NCI-H1105 (cell line): ENCODE measurements around the gene CPLX3.

Source experiments
- DNase-seq: peaks from one replicate; lab custom pipeline; 2025; lab: John Stamatoyannopoulos, UW

Gene CPLX3

GRCh38 chr15:74788042-74788682 is 38.3 kb upstream of the CPLX3 start:
- no peak for DNase-seq

DNA sequence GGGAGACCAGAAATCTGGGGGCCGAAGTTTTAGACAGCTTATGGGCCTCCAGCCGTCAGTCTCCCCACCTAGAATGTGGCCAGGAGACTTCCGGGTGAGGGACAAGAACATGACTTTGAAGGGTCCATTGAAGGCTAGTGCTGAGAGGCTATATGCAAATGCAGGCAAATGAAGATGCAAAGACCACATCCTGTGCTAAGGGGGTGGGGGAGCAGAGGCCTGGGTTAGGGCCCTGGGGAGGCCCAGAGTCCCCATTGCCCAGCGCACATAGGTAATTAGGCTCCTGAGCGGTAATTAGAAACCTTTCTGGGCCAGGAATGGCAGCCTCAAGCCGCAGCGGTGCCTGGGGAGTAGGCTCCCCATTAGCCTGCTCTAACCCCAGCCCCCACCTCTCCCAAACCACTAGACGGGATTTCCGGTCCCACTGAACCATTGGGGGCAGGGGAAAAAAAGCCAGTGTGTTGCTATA is 37.7 kb upstream of the CPLX3 start:
- no peak for DNase-seq

- no peak for DNase-seq
Measured at GRCh38 chr15:74789171-74789631, 37.2 kb upstream of the CPLX3 start.

- DNase-seq: no peak
Measured at GRCh38 chr15:74789741-74790079, 36.7 kb upstream of the CPLX3 start.

DNA sequence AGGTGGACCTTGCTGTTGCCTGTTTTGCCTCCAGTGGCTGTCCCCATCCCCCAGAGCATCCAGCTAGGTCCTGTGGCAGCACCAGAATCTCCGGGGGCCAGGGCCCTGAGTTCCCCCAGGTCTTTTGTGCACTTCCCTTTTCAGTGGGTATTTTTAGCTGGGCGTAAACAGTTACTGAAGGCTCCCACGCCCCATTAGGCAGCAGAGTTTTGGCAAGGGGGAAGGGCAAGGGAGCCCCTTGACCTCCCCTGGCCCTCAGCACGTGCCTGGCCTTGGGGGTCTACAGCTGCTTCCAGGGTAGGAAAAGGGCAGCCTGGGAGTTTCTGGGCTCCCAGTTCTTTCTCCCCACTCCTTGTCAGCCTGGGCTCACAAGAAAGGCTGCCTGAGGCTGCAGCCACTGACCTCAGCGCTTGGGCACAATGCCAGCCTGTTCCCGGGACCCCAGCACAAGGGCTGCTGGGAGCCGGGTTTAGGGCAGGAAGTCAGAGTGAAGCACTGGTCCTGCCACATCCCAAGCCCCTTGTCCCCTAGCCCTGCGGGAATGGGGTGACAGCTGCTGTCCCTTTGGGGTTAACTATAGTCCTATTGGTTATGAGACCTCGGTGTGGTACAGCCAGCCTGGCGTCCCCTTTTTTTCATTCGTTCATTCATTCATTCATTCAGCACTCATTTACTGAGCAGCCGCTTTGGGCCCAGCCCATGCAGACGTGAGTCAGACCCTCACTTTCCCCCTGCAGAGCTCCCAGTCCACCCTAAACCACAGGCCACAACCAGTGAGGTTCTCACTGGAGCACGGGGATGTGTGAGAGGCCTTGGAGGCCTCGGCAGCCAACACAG is 36.1 kb upstream of the CPLX3 start:
- DNase-seq: no peak

DNA sequence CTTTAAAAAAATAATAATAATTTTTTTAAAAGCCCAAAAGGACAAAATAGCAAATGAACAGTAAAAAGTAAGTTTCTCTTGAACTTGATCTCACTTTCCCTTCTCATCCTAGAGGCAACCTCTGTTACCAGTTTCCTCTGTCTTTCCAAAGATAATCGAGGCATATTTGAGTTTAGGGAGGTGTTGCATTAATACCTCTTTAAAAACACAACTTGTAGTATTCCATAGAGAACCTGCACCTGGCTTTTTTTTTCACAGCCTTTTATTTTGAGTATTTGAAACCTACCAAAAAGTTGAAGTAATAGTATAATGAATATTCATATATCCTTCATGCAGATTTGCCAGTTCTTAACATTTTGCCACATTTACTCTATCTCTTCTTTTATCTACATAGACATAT is 35.4 kb upstream of the CPLX3 start:
- no peak for DNase-seq

DNA sequence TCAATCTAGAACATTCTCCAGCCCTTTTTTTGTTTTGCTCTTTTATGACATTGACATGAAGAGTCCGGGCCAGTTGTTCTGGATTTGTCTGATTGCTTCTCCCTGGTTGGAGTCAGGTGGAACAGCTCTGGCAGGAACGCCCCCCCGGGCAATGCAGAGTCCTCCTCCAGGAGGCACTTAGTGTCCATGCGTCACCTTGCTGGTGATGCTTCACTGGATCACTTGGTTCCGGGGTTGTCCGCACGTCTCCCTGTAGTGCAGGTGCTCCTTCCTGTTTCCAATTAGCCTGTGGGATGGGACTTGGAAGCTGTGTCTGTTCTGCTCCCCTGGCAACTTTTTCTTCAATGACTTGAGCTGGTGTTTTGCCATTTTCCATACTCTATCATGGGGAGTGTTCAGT is 34.8 kb upstream of the CPLX3 start:
- no peak for DNase-seq

DNA sequence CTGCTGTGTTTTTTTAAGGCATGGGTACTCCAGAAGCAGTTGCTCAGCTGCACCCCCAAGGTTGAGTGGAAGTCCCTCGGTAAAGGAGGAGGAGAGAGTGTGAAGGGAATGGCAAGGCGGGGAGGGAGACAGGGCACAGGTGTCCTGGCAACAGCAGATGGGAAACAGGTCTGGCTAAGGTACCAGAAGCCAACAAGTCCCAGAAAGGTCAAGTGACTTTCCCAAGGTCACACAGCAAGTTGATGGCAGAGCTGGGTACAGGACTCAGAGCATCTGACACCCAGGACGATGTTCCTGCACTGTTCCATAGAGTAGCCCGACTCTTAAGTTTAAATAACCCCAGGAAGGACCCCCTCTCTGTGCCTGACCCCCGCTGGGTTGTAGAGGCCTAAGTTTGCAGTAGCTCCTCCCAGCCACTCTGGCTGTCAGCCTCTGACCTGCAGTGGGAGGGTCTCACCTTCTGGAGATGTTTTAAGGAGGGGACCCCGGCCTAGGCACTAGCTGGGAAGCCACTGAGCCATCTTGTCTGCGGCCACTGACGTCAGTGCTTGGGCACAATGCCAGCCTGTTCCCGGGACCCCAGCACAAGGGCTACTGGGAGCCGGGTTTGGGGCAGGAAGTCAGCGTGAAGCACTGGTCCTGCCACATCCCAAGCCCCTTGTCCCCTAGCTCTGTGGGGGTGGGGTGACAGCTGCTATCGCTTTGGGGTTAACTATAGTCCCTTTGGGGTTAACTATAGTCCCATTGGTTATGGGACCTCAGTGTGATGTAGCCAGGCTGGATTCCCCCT is 34.0 kb upstream of the CPLX3 start:
- no peak for DNase-seq

- DNase-seq: no peak
Measured at GRCh38 chr15:74793135-74794028, 33.0 kb upstream of the CPLX3 start.

GRCh38 chr15:74794248-74794969 is 32.0 kb upstream of the CPLX3 start:
- no peak for DNase-seq

DNA sequence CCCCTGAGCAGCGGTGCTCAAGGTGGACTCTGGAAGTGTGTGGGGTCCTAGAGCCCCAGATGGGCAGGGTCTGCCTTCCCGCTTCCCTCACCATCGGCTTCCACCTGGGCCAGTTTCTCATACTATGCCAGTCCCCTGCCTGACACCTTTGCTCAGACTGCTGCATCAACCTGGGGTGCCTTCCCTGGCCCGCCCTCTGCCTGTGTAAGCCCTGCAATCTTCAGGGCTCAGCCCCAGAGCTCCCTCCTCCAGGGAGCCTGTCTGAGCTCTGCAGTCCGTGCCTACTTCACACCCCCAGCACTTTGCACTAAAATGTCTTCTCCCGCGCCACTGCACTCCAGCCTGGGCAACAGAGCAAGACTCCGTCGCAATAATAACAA is 31.5 kb upstream of the CPLX3 start:
- no peak for DNase-seq

- no peak for DNase-seq
Measured at GRCh38 chr15:74795966-74796625, 30.3 kb upstream of the CPLX3 start.

DNA sequence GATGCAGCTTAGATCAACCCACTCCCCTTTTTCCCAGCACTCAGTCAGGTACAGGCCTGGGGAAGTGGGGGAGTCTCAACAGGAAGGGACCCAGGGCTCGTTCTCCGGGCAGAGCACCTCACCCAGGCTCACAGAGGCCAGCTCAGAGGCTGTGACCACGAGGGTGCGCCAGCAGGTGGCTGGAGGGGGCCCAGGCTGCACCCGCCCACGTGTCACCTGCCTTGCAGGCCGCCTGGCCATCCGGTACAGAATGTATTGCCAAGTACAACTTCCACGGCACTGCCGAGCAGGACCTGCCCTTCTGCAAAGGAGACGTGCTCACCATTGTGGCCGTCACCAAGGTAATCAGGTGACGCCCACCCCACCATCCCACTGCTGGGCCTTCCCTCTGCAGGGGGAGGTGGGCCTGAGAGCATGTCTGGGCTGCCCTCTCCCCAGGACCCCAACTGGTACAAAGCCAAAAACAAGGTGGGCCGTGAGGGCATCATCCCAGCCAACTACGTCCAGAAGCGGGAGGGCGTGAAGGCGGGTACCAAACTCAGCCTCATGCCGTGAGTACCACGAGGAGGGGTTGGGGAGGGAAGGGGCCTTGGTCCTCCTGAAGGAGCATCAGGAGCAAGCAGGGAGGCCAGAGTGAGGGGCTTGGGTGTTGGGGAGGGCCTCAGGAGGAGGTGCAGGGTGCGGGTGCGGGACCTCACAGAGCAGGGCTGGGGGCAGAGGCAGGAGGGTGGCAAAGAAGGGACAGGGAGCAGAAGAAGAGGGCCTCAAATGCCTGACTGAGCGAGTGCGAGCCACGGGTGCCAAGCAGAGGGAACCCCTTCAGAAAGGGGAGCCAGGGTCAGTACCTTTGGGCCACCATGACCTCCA is 27.8 kb upstream of the CPLX3 start:
- DNase-seq: no peak

DNA sequence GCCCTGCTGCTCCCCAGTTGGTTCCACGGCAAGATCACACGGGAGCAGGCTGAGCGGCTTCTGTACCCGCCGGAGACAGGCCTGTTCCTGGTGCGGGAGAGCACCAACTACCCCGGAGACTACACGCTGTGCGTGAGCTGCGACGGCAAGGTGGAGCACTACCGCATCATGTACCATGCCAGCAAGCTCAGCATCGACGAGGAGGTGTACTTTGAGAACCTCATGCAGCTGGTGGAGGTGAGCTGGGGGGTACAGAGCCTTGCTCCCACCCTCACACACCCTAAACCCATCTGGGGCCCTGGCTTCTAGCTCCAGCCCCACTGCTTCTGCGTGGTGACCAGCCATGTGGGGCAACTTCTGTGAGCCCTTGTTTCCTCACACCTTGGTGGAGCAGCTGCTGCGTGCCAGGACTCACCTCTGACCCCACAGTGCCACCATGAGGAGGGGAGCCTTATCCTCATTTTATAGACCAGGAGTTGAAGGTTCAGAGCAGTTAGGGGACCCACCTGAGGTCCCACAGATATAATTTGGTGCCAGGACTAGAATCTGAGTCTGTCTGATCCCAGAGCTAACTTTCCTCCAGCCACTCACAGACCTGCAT is 27.1 kb upstream of the CPLX3 start:
- DNase-seq: no peak

GRCh38 chr15:74799856-74800558 is 26.4 kb upstream of the CPLX3 start:
- peak; percentile 13 for DNase-seq

- no peak for DNase-seq
Measured at GRCh38 chr15:74800559-74801094, 25.8 kb upstream of the CPLX3 start.

GRCh38 chr15:74801311-74801997 is 25.0 kb upstream of the CPLX3 start:
- no peak for DNase-seq

DNA sequence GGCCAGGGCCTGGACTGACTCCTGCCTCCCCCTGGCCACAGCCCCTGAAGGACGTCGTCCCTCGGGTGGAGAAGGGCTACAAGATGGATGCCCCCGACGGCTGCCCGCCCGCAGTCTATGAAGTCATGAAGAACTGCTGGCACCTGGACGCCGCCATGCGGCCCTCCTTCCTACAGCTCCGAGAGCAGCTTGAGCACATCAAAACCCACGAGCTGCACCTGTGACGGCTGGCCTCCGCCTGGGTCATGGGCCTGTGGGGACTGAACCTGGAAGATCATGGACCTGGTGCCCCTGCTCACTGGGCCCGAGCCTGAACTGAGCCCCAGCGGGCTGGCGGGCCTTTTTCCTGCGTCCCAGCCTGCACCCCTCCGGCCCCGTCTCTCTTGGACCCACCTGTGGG is 24.1 kb upstream of the CPLX3 start:
- DNase-seq: no peak
